MM.1S (cell line): ENCODE measurements around the gene ADARB2.

Experiments used
- CTCF ChIP-seq: fragments of 300-600 bp; sonication (generic); IDR thresholded peaks from 2 replicates; pipeline ENCODE4 v1.5.1; 2016; ENCODE audit warnings: antibody characterized with exemption, low read length, mixed read lengths
- EZH2 ChIP-seq: fragments of 300-600 bp; sonication (generic); optimal IDR thresholded peaks from 2 replicates; pipeline ENCODE3; 2017; ENCODE audit warnings: low read depth, mild to moderate bottlenecking, antibody characterized with exemption, low read length, mixed read lengths

GRCh38 chr10:1452777-1453176, 284.5 kb downstream of the ADARB2 start:
- TF ChIP-seq EZH2 = no peak
- no peak for TF ChIP-seq CTCF
